Middle frontal gyrus (tissue), 1 donor: Measurements from ENCODE around the gene PXYLP1.

ENCODE experiments used
- DNase-seq: peaks from one replicate; pipeline ENCODE4 v3.0.0-alpha.2; 2015; ENCODE audit warnings: low spot score; ENCODE audit errors: extremely low spot score

The PXYLP1 gene

GRCh38 chr3:141342386-141342785 is 110.8 kb downstream of the PXYLP1 start:
- DNase-seq = no peak

- DNase-seq = no peak
These were observed 111.5 kb downstream of the PXYLP1 start for GRCh38 chr3:141343077-141343476.

- DNase-seq = no peak
These were observed 112.2 kb downstream of the PXYLP1 start for GRCh38 chr3:141343865-141344271.
